ENCODE data around the gene CLCN7. TPM values are rescaled to one million over a fixed set of nuclear protein-coding genes. Genes with fewer than 3 reads are reported as not detected.

CLCN7 gene
- total RNA-seq, 4 donors from 2014 or later: 50.3 to 144 (median 89.9) TPM

DNA sequence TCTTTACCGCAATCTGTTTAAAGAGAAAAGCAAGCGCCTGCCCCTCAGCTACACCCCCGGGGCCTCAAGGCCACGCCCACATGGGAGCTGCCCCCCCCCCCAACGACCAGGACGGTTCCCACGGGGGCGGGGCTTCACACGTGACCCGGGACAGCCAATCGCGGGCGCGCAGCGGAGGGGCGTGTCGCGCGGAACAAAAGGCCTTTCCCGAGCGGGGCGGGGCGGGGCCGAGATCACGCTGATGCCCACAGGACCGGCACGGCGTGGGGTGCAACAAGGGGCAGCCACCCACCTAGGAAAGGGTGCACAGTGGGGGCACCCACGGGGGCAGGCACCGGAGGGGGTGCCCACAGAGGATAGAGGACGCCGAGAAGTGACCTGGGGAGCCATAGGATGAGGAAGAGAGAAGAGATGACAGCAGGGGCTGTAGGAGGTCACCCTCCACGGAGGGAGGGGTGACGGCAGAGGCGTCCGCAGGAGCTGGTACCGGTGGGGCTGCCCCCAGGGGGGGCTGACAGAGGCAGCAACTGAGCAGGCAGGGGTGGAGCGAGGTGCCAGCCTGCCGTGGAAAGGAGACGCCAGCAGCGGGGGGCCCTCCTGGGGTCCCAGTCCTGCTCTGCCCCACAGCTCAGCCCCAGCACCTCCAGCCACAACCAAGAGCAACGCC, 66.5 kb downstream of the CLCN7 start:
- intact Hi-C loops (cut with DNase I): loop anchor here (5.0 kb wide), 1 partner anchor 56 kb away; the partner anchor contains the start of genes GNPTG and TSR3
- peak; percentile 93 to 94 for DNase-seq
- H3K27ac ChIP-seq: no peak overlapping the region
- H3K36me3 ChIP-seq: peaks cover 0 to 5% of the 10 kb centered on the region in 2 donors
- no peaks in the 10 kb centered on the region for H3K27me3 ChIP-seq
- TF ChIP-seq, protein P1, sequence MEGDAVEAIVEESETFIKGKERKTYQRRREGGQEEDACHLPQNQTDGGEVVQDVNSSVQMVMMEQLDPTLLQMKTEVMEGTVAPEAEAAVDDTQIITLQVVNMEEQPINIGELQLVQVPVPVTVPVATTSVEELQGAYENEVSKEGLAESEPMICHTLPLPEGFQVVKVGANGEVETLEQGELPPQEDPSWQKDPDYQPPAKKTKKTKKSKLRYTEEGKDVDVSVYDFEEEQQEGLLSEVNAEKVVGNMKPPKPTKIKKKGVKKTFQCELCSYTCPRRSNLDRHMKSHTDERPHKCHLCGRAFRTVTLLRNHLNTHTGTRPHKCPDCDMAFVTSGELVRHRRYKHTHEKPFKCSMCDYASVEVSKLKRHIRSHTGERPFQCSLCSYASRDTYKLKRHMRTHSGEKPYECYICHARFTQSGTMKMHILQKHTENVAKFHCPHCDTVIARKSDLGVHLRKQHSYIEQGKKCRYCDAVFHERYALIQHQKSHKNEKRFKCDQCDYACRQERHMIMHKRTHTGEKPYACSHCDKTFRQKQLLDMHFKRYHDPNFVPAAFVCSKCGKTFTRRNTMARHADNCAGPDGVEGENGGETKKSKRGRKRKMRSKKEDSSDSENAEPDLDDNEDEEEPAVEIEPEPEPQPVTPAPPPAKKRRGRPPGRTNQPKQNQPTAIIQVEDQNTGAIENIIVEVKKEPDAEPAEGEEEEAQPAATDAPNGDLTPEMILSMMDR (IDR thresholded peaks at IDR 0.05): no peak
- TF ChIP-seq POLR2A (IDR thresholded peaks at IDR 0.05): no peak
- WGBS, 2 donors: 8 to 10% methylated on average over 26 to 32 of the region's 42 CpGs
- H3K4me3 ChIP-seq (replicated peaks in 1 of 3): peak overlapping the region in 1 of 3 donors; percentile 18
- H3K9me3 ChIP-seq: no peaks in the 10 kb centered on the region
- H3K4me1 ChIP-seq: peaks cover 9 to 13% of the 10 kb centered on the region in 2 donors

DNA sequence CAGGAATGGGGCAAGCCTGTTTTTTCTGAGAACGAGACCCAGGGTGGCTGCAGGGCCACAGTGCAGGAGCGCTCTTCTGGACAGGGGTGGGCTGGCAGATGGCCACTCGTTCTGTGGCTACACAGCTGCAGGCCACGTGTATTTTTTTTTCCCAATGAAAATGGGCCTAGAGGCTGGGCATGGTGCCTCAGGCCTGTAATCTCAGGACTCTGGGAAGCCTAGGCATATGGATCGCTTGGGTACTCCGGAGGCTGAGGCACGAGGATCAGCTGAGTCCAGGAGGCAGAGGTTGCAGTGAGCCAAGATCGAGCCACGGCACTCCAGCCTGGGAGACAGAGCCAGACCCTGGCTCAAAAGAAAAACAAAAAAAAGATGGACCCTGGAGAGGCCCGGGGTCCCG, 67.1 kb downstream of the CLCN7 start:
- Histone ChIP-seq H3K36me3 (peaks cover 3 to 5% of the 10 kb centered on the region in 2 donors), H3K9me3 (no peaks in the 10 kb centered on the region), H3K4me1 (peaks cover 9 to 12% of the 10 kb centered on the region in 2 donors), H3K27me3 (no peaks in the 10 kb centered on the region), H3K4me3 (replicated peaks in 1 of 3) (peak overlapping the region in 1 of 3 donors; percentile 18), H3K27ac (no peak overlapping the region)
- DNase-seq: no peak
- TF ChIP-seq, protein P1 (IDR thresholded peaks at IDR 0.05): no peak
- TF ChIP-seq POLR2A (IDR thresholded peaks at IDR 0.05): no peak
- 41% methylated on average over 10 of the region's 11 CpGs for WGBS, 2 donors
- intact Hi-C loops (cut with DNase I): loop anchor here (5.0 kb wide), 1 partner anchor 55 kb away; the partner anchor contains the start of genes GNPTG and TSR3

DNA sequence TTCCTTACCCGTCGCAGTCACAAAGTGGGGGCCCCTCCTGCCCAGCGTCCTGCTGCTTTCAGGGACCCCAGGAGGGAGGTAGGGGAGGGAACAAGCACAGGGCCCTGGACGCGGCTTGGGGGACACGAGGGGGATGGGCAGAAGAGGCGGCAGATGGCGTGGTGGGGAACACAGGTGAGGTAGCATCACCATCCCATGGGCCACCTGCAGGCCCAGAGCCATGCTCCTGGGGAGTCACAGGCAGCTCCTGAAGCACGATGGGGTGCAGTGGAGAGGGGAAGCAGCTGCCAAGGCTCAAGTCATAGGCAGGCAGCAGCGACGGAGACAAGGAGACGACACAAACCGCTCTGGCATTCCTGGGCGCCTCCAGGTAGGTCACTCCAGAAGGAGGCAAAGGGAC, 71.1 kb downstream of the CLCN7 start:
- intact Hi-C loops (cut with DNase I): no loop called here
- Histone ChIP-seq H3K4me3 (replicated peaks in 1 of 3) (no peak overlapping the region), H3K36me3 (peaks cover 31 to 35% of the 10 kb centered on the region in 2 donors), H3K27me3 (no peaks in the 10 kb centered on the region), H3K27ac (no peak overlapping the region), H3K4me1 (peaks cover 9 to 12% of the 10 kb centered on the region in 2 donors), H3K9me3 (no peaks in the 10 kb centered on the region)
- TF ChIP-seq, protein P1 (IDR thresholded peaks at IDR 0.05): no peak
- no peak for TF ChIP-seq POLR2A (IDR thresholded peaks at IDR 0.05)
- WGBS, 2 donors: 93 to 97% methylated on average over 14 of the region's 14 CpGs
- no peak for DNase-seq

DNA sequence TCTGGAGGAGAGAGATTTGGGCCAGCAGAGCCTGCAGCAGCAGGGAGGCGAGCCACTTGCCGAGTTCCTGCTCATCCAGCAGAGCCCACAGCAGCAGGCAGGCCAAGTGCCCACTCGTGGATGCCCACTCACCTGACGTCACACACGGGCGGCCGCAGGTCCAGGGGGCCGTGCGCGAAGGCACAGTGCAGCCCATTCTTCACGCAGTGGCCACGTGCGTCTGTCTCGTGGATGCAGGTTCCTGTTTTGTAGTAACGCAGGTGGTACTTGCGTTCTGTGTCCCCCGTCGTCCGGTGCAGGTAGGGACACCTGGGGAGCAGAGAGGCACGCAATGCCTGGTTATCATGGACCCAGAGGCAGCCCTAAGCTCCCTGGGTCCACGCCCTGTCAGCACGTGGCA, 71.8 kb downstream of the CLCN7 start:
- H3K36me3 ChIP-seq: peaks cover 35 to 40% of the 10 kb centered on the region in 2 donors
- TF ChIP-seq, protein P1 (IDR thresholded peaks at IDR 0.05): no peak
- no peak for TF ChIP-seq POLR2A (IDR thresholded peaks at IDR 0.05)
- H3K4me1 ChIP-seq: peaks cover 2 to 5% of the 10 kb centered on the region in 2 donors
- no peaks in the 10 kb centered on the region for H3K27me3 ChIP-seq
- H3K27ac ChIP-seq: no peak overlapping the region
- no peak for DNase-seq
- H3K4me3 ChIP-seq (replicated peaks in 1 of 3): no peak overlapping the region
- H3K9me3 ChIP-seq: no peaks in the 10 kb centered on the region
- WGBS, 2 donors: 82 to 91% methylated on average over 5 to 22 of the region's 22 CpGs
- intact Hi-C loops (cut with DNase I): no loop called here

DNA sequence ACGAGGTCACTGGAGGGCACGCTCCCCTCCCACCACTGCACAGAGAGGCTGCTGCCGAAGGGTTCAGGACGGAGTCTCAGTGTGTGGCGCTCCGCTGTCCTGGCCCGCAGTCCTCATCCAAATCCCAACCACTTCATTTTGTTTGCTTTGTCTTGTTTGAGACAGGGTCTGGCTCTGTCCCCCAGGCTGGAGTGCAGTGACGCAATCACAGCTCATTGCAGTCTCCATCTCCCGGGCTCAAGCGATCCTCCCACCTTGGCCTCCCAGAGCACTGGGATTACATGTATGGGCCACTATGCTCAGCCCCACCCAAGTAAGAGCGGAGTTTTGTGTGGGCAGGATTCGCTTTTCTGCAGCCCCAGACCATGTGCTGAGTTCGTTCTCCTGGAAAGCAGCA, 73.1 kb downstream of the CLCN7 start:
- Histone ChIP-seq H3K4me1 (no peaks in the 10 kb centered on the region), H3K9me3 (no peaks in the 10 kb centered on the region), H3K36me3 (peaks cover 35 to 41% of the 10 kb centered on the region in 2 donors), H3K27me3 (no peaks in the 10 kb centered on the region), H3K27ac (no peak overlapping the region), H3K4me3 (replicated peaks in 1 of 3) (no peak overlapping the region)
- WGBS, 2 donors: 94 to 96% methylated on average over 9 to 10 of the region's 13 CpGs
- no peak for DNase-seq
- intact Hi-C loops (cut with DNase I): no loop called here
- TF ChIP-seq, protein P1 (IDR thresholded peaks at IDR 0.05): no peak
- no peak for TF ChIP-seq POLR2A (IDR thresholded peaks at IDR 0.05)

Data from thyroid gland (tissue), 4 donors.